Mesenteric fat pad (tissue), 1 donor: ENCODE results near the gene MYADML2. TPM values are rescaled to one million over a fixed set of nuclear protein-coding genes. Genes with fewer than 3 reads are reported as not detected.

Experiments used
- DNase-seq: peaks from one replicate; pipeline ENCODE4 v3.0.0-alpha.2; 2020; ENCODE audit warnings: low spot score
- total RNA-seq: library from RNA; stranded (reverse); fragmentation: NEBNext Ultra II Directional; extraction: Animal tissue kit (Norgen Biotek cat#: 25700); gene quantifications from one replicate; pipeline ENCODE4 v1.2.1, GENCODE V29; 2021
- donor health status: DM: yes; HTN: yes; CAD: no.

The MYADML2 gene
- total RNA-seq, 1 donor from 2014 or later: not detected

DNA sequence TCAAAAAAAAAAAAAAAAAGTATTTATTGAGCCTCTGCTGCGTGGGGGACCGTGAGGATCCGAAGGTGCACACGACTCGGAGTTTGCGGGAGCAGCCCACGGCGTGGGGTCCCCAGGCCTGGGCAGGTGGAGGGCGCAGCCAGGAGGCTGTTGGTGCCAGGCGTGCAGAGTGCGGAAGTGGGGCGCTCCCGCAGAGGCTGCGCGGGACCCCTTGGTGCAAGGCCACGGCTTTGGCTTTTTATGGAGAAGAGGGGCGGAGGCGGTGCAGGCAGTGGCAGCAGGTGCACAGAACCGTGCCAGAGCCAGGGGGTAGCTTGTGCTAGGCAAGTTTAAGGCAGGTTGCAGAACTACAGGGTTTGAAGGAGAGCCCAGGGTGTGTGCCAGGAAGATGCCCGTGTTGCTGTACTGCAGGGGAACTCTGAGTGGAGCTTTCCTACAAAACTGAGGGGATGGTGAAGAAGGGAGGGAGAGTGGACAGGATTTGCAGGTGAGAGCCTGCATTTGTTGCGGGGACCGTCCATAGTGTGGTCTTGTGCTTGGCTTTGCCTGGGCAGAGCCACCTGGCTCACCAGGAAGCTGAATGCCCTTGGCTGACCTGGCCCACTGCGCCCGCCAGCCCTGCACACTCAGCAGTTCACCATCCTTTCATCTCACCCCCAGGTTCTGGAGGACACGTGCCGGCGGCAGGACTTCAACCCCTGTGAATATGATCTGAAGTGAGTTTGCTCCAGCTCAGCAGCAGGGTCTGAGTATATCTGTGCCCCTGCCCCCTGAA is 31.7 kb upstream of the MYADML2 start:
- no peak for DNase-seq

DNA sequence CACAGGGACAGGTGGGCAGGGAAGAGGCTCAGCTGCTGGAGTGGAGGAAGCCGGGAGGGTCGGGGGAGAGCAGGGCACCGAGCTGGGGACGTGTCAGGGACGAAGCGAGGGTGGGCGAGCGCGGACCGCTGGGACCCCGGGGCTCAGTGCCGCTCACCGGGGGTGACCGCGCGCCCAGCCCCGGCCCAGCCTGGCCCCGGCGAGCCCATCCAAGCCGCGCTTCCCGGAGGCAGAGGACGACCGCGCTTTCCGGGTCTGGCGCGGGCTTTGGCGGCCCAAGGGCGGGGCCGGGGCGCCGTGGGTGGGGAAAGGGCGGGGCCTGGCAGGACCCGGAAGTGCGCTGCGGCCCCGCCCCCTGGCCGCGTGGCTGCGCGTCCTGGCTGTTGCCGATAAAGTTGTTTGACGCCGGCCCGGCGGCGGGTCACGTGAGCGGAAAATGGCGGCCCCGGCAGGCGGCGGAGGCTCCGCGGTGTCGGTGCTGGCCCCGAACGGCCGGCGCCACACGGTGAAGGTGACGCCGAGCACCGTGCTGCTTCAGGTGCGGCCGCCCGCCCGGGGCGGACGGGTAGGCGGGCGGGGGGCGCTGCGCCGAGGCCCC is 30.3 kb upstream of the MYADML2 start, which contains the start of gene ASPSCR1:
TSS of gene ASPSCR1 (plus strand) at position 419 of the 598 bp plus-strand sequence. CDS start at position 437, 18 bp downstream.
- DNase-seq: peak; percentile 98

DNA sequence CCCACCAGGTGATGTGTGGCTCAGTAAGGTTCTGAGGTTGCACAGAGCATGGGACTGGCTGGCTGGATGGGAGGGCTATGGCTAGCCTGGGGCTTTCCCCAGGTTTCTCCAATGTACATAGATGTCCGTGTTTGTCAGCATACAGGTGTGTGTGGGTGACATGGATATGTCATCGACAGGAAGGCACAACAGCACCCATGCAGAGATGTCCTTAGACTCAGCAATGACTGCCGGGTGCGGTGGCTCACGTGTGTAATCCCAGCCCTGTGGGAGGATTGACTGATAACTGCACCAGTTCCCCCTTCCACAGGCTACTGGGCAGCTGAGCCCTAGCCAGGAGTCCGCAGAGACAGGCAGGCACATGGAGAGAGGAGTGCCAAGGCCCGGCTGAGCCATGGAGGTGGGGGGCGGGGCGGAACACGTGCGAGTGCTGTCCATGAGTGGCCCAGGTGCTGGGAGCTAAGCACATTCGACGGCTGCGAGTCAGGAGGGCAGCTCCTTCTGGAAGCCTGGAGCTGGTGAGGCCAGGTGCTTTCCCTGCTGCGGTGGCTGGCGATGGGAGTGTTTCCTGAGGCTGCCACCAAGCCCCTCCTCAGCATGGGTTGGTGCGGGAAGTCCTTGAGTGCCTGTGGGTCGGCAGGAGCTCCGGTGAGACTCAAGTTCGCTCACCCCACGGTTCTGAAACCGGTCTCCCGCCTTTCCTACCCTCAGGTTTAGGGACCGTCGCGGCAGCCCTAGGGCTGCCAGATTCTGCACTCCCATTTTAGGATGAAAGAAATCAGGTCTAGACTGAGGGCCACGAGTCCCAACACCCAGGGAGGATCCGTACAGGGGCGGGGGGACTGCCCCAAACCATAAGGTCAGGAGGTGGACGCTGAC is 29.5 kb upstream of the MYADML2 start:
- no peak for DNase-seq

DNA sequence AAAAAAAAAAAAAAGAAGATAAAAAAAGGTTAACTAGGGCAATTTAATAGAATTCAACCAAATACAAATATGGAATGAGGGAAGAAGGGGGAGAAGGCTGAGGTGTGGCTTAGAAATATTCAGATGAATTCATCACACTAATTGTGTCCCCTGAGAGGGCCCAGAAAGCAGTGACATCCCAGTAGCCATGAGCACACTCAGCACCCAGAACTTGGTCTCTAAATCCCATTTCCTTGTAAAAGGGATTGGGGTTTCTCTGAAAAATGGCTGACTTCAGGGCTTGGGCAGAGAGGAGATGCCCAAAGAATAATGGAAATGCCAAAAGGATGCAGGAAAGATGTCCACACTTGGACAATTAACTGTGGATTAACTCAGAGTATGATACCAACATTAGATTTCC is 26.4 kb upstream of the MYADML2 start:
- DNase-seq: no peak

DNA sequence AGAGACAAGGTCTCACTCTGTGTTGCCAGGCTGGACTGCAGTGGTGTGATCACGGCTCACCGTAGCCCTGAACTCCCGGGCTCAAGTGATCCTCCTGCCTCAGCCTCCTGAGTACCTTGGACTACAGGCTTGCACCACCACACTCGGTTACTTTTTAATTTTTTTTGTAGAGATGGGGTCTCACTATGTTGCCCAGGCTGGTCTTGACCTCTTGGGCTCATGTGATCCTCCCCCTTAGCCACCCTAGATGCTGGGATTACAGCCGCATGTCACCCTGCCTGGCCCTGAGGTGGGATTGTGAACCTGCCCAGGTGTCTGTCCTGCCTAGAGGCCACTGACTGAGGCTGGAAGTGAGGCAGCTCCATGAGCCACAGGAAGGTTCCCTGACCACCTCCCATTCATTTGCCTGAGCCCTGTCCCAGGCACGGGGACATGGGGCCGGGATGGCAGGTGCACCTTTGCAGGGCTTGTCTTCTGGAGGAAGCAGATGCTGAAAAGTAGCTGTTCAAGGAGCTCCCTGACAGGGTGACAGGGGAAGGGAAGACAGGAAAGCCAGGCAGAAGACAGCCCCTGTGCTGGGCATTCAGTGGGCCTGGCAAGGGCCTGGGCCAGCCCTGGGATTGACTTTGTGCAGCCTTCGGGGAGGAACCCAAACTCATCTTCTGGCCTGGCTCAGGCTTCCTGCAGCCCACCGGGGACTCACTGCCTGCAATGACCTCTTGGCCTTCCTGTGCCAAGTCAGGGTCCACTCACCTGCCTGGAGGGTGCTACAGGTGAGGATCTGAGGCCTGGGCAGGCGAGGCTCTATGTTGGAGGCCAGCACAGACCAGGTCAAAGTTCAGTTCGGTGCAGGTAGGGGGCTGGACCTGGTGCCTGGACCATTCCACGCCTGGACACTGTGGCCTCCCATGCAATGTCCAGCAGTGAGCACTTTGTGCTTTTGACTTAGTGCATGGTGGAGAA is 22.1 kb upstream of the MYADML2 start:
- no peak for DNase-seq

DNA sequence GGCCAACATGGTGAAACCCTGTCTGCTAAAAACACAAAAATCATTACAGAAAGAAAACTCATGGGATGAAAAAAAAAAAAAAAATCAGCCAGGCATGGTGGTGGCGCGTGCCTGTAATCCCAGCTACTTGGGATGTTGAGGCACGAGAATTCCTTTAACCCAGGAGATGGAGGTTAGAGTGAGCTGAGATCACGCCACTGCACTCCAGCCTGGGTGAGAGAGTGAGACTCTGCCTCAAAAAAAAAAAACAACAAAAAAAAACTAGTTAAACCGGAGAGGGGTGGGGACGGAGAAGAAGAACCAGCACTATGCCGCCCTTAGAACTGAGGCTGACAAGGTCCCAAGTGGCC is 21.3 kb upstream of the MYADML2 start:
- no peak for DNase-seq

DNA sequence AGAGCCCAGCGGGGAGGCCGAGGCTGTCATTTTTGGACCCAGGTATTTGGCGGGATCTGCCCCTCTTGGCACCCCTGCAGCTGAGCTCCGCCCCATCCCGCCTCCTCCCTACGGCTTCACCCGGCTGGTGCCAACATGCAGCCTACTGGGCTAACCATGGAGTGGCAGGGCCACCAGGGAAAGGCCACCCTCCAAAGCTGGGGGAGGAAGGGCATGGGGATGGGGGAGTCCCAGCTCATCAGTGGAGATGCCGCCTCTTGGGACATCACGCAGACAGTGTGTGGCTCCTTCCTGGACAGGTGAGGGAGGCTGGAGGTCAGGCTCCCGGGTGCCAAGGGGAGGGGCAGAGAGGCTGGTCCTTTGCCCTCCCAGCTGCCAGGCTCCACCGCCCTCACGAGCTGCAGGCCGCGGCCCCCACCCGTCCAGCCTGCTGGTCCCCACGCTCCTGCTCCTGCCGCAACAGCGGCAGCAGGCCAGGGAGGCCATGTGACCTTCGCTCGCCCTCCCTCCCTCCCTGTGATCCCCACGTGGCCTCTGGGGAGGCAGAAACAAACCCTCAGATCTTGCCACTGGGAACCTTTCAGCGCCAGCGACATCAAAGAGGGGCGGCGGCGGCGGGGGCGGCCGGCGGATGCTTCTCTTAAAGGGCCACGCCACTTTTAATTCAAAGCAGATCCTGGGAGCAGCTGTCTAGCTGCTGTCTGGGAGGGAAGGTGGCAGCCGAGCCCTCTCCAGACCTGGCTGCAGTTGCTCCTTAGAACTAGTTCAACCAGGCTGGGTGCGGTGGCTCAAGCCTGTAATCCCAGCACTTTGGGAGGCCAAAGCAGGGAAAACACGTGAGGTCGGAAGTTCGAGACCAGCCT is 20.7 kb upstream of the MYADML2 start:
- no peak for DNase-seq

DNA sequence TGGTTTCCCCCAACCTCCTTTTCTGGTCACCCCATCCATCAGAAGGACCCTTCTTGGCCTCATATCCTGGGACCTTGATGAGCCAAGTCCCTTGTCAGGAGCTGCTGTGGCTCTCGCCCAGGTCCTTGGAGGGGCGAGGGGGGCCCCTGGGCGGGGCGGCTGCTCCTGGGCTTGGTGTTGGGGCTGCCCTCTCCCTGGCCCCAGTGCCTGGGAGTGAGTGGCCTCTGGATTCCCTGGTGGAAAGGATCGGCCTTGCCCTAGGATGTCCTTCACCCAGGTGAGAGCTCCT is 20.2 kb upstream of the MYADML2 start:
- no peak for DNase-seq

DNA sequence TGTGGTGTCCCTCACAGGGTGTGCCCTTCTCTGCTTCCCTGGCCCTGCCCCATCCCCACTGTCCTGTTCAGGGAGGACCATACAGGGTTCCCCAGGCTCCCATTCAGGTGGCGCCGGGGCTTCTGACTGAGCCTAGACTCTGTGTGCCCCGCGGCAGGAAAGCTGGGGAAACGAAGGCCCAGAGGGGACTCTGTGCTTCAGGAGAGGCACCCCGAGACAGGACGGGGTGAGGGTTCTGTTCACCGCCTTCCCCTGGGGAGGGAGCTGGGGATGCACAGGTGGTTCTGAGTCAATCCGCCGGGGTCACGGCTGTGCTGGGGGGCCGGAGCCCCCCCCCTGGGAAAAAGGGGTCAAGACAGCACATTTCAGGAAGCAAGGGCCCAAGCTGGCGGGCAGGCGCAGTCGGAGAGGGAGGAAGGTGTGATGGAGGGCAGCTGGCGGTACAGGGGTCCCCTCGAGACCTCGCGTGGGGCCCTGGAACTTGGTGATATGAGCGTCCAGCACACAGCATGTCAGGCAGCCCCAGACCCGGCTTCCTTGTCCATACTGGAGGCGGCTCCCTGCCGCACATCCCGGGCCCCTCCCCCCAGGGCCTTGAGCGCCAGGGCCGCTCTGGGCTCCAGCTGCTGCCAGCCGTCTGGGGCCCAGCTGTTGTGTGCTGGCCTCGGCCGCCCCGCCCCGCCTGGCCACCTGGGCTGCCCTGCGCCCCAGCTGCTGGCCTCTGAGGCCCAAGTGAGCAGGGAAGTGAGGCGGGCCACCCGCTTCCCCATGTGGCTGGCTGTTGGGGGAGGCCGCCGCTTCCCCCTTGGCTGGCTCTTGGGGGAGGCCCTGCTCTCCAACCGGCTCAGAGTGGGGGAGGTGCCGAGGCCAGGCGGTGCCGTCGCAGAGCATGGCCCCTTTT is 19.6 kb upstream of the MYADML2 start:
- no peak for DNase-seq

DNA sequence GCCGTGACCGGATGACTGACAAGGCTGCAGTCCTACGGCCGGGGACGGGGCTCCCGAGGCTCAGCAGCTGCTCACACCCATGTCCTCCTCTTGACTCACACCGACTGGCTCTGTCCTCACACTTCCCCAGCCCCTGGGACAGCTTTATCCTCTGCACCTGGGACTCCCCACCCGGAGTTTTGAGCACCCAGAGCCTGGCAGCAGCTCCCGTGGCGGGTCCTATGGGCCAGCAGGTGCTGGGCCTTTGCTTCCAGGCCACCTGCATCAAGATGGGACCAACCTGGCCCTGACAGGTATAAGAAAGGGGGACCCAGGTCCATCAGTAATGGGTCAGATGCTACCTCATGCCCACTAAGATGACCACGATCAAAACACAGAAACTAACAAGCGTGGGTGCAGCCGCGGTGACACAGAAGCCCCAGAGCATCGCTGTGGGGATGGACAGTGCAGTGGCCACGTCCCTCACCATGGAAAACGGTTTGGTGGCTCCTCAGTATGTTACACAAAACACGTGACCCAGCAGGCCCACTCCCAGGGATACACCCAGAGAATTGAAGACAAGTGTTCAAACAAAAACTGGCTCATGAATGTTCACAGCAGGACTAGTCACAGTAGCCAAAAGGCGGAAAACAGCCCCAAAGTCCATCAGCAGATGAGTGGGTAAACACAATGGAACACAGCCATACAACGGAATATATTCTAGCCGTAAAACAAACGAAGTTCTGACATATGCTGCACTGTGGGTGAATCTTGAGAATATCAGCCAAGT is 17.2 kb upstream of the MYADML2 start:
- no peak for DNase-seq

DNA sequence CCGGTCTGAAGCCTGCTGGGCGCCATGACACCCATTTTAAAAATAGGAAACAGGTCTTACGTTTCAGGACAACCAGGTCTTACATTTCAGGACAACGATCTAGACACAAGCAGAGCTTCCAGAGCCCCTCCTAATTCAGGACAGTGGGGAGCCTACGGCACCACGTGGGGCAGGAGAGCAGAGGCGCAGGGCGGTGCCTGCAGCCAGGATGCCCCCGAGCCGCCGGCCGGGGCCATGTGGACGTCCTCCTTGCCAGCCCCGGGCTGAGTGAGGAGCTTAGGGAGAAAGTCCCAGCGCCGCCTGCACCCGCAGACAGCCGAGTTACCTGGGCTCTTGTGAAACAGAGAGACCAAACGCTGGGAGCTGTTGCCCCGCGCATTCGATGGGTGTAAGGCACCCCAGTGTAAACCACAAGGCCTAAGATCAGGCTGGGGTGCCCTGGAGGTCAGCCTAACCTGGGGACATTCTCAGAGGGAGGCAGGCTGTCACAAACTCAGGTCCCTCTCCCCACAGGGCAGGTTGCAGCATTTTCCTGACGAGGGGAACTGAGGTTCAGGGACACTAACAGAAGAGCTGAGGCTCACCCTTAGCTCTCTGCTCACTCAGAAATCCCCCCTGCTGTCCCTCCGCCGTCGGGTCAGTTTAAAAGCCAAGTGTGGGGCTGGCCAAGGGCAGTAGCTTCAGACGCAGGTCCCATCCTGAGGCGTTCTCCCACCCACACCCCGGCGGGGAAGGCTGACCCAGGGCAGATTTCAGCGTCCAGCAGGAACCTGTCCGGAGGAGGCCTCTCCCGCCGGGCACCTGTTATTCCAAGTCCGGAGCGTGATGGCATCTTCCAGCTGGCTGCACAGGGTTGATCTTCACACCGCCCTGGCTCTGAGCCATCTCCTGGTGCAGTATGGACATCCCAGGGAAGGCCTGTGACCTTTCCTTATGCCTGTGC is 15.7 kb upstream of the MYADML2 start:
- no peak for DNase-seq

DNA sequence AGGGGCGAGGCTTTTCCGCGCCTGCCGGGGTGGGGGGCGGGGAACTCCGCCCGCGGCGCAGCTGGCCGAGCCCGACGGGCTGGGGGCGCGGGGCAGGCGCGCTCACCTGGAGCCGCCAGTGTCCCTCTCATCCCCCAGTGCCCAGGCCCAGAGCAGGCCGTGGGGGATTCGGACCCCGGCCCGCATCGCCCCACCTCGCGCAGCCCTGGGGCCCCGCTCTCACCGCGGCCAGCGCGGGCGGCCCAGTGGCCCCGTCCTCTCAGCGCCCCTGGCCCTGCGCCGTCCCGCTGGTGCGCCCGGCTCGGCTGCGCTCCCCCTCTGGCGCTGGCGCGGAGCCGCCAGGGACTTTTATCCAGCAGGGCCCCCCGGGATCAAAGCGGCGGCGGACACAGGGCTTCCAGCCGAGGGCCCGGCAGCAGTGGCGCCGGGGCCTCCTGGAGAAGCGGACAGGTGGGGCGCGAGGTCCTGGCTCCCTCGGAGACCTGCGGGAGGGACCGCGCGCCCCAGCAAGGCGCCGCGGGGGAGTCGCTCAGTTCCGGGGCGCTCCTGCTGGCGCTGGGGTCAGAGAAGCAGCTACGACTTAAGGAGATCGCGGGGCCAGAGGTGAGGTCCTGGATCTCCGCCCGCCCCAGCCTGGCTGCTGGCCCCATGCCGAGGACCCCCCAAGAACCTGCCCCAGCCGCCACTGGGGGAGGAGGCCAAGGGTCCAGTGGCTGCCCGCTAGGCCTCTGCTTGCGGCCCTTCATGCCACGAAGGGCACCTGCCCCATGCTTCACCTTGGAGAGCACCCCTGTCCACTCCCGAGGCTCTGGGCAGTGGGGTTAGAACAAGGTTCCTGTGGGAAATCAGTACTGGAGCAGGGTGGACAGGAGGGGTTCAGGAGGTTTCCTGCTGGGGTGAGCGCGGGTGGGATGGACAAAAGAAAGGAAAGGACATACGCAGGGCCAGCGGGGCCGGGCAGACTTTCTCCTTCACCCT is 14.8 kb upstream of the MYADML2 start:
- no peak for DNase-seq

DNA sequence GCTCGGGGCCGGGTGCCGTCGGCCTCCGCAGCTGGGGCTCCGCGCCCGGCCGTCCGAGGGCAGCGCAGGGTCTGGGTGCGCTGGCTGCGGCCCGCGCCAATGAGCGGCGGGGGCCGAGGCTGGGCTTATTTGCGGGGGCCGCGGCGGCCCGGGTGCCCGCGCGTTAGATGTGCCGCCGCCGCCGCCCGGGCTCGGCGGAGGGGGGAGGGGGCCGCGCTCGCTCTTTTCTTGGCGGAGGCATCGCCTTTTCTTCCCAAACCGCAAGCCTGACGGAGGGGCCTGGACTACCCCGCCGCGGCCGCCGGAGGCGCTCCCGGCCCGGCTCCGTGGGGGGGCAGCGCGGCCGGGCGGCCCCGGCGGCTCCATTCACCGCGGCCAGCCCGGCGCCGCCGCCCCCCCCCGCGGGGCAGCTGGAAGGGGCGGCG is 14.1 kb upstream of the MYADML2 start, which contains the start of gene NOTUM:
TSS of gene NOTUM (minus strand) at position 101 of the 425 bp plus-strand sequence. CDS start 278 bp downstream, outside the sequence.
- no peak for DNase-seq

DNA sequence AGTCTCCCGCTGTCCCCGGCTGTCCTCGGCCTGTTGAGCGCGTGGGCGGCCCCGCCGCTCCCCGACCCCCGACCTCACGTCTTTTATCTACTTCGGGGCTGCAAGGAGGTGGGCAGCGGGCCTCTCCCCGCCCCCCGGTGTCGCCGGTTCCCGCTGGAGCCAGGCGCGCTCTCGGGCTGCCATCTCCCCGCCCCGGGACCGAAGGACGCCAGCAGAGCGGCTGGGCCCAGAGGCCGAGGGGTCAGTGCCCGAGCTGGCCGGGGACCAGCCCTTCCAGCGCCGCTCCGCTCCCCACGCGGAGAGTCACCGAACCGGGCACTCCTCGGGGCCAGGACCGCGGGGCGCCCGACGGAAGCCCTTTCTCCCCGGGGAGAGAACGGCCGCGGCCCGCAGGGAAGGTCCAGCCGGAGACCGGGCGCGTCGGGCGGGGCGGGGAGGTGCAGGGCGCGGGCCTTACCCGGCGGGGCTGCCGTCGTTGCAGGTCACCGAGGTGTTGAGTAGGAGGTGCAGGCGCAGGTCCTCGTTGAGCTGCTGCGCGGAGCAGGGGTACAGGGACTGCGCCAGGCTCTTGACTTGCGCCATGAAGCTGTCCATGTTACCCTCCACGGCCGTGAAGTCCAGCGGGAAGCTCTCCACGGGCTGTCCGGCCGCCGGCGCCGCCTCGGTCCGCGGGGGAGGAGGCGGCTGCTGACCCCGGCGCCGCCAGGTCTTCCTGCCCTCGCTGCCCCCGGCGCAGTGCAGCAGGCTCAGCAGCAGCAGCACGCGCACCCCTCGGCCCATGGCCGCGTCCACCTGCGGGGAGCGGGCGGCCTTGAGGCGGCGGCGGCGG is 13.3 kb upstream of the MYADML2 start:
- no peak for DNase-seq
